CD14-positive monocyte (primary cell): Measurements from ENCODE around the gene SPINK6. TPM values are rescaled to one million over a fixed set of nuclear protein-coding genes. Genes with fewer than 3 reads are reported as not detected.
A peak's percentile ranks its signal among the peaks of the same experiment; 100 is the strongest.

Experiments
- DNase-seq, 3 donors: peaks; one replicate each; pipeline ENCODE4 v3.0.0-alpha.2; 2011 to 2022
- H2AFZ ChIP-seq: 2 replicates; pipeline ENCODE4 v1.6.0; 2012; ENCODE audit warnings: mild to moderate bottlenecking, low read depth, low read length, inconsistent platforms; ENCODE audit not compliant: insufficient read depth, poor library complexity, severe bottlenecking
- H3K27ac ChIP-seq, 2 donors: 1 replicate in 1 of 2; 2 replicates in 1 of 2; pipeline ENCODE4 v1.5.1; 2012 to 2013; ENCODE audit warnings: low read length in 2 of 2, control low read depth in 1 of 2, inconsistent platforms in 1 of 2, low read depth in 1 of 2, mild to moderate bottlenecking in 1 of 2
- H3K27me3 ChIP-seq, 2 donors: one replicate each; pipeline versions ENCODE4 v1.6.0 to v1.6.1; 2011 to 2013; ENCODE audit warnings: low read length in 2 of 2; ENCODE audit not compliant: control insufficient read depth in 2 of 2, insufficient read depth in 2 of 2
- H3K36me3 ChIP-seq, 2 donors: replicated peaks in 1 of 2; 1 replicate in 1 of 2; 2 replicates in 1 of 2; pipeline versions ENCODE4 v1.5.1 to v1.6.1; 2012 to 2013; ENCODE audit warnings: low read length in 2 of 2, control low read depth in 1 of 2, inconsistent platforms in 1 of 2, mild to moderate bottlenecking in 1 of 2; ENCODE audit not compliant: insufficient read depth in 2 of 2, control insufficient read depth in 1 of 2
- H3K4me1 ChIP-seq, 2 donors: 1 replicate in 1 of 2; 2 replicates in 1 of 2; pipeline versions ENCODE4 v1.5.1 to v1.6.1; 2012 to 2013; ENCODE audit warnings: low read length in 2 of 2, control low read depth in 1 of 2, inconsistent platforms in 1 of 2, mild to moderate bottlenecking in 1 of 2, moderate library complexity in 1 of 2; ENCODE audit not compliant: insufficient read depth in 2 of 2, control insufficient read depth in 1 of 2
- H3K4me2 ChIP-seq: replicated peaks from 2 replicates; pipeline ENCODE3; 2012; ENCODE audit warnings: low read length, moderate library complexity, mild to moderate bottlenecking; ENCODE audit not compliant: poor library complexity, severe bottlenecking; ENCODE audit errors: extremely low read depth
- H3K4me3 ChIP-seq, 3 experiments: fragments of 200-600 bp in 1 of 3; sonication (generic) in 1 of 3; replicated peaks in 1 of 3; 1 replicate in 2 of 3; 2 replicates in 1 of 3; pipeline ENCODE4 v1.5.1; 2011 to 2013; ENCODE audit warnings: low read length in 3 of 3, mild to moderate bottlenecking in 3 of 3, control low read depth in 2 of 3, low read depth in 2 of 3, inconsistent platforms in 1 of 3, moderate library complexity in 1 of 3
- H3K79me2 ChIP-seq: 2 replicates; pipeline ENCODE4 v1.6.0; 2012; ENCODE audit warnings: mild to moderate bottlenecking, control low read depth, inconsistent platforms, low read length, moderate library complexity; ENCODE audit not compliant: insufficient read depth
- H3K9ac ChIP-seq: 2 replicates; pipeline ENCODE4 v1.6.0; 2017; ENCODE audit warnings: low read length, mild to moderate bottlenecking; ENCODE audit not compliant: insufficient read depth, poor library complexity, severe bottlenecking
- H3K9me3 ChIP-seq, 2 donors: replicated peaks in 1 of 2; 1 replicate in 1 of 2; 2 replicates in 1 of 2; pipeline versions ENCODE4 v1.5.1 to v1.6.1; 2012 to 2013; ENCODE audit warnings: low read length in 2 of 2, control low read depth in 1 of 2; ENCODE audit not compliant: control insufficient read depth in 1 of 2, insufficient read depth in 1 of 2
- H4K20me1 ChIP-seq: 2 replicates; pipeline ENCODE4 v1.6.0; 2012; ENCODE audit warnings: mild to moderate bottlenecking, low read length, control low read depth, moderate library complexity; ENCODE audit not compliant: insufficient read depth
- H3K27ac Mint-ChIP-seq, 7 donors: one replicate each; pipeline ENCODE4 v1.8.0; 2020; ENCODE audit warnings: mild to moderate bottlenecking in 7 of 7, mixed read lengths in 7 of 7, moderate library complexity in 6 of 7, inconsistent platforms in 2 of 7
- H3K27me3 Mint-ChIP-seq, 3 donors: one replicate each; pipeline ENCODE4 v1.8.0; 2021 to 2022; ENCODE audit warnings: low read depth in 3 of 3, mild to moderate bottlenecking in 3 of 3, mixed read lengths in 3 of 3, moderate library complexity in 3 of 3, inconsistent platforms in 1 of 3
- H3K36me3 Mint-ChIP-seq, 2 donors: one replicate each; pipeline ENCODE4 v1.8.0; 2020; ENCODE audit warnings: mixed read lengths in 2 of 2, inconsistent platforms in 1 of 2, mild to moderate bottlenecking in 1 of 2
- H3K4me1 Mint-ChIP-seq: one replicate; pipeline ENCODE4 v1.8.0; 2020; ENCODE audit warnings: mild to moderate bottlenecking, mixed read lengths
- H3K4me3 Mint-ChIP-seq, 2 donors: one replicate each; pipeline ENCODE4 v1.8.0; 2020; ENCODE audit warnings: mild to moderate bottlenecking in 2 of 2, mixed read lengths in 2 of 2, moderate library complexity in 1 of 2
- H3K9me3 Mint-ChIP-seq, 7 donors: one replicate each; pipeline ENCODE4 v1.8.0; 2020 to 2022; ENCODE audit warnings: mixed read lengths in 7 of 7, mild to moderate bottlenecking in 6 of 7, moderate library complexity in 6 of 7, inconsistent platforms in 2 of 7
- WGBS: methylation state at CpG from one replicate; pipeline ENCODE4 v1.1.5; 2013; ENCODE audit warnings: missing lambda C conversion rate; ENCODE audit not compliant: insufficient coverage; 5-methylcytosine and 5-hydroxymethylcytosine counted together
- intact Hi-C, 2 donors: fragments of 100-400 bp; cut with micrococcal nuclease; formaldehyde crosslinking; loops; one replicate each; pipeline versions ENCODE4 v1.15.0 to v1.15.1; 2023
- polyA plus RNA-seq, 3 donors: library from polyadenylated mRNA; depleted of rRNA in 1 of 3; unstranded in 2 of 3; stranded (reverse) in 1 of 3; fragments of 300-500 nt in 2 of 3; fragments of >200 nt in 1 of 3; fragmentation: Illumina TruSeq in 2 of 3; gene quantifications; 1 replicate in 2 of 3; 2 replicates in 1 of 3; pipeline ENCODE4 v1.2.3, GENCODE V29; 2012 to 2021
- TF ChIP-seq, protein P1 (sequence below): fragments of 200-600 bp; IDR thresholded peaks from one replicate; pipeline ENCODE4 v1.8.0; 2022; ENCODE audit warnings: antibody characterized with exemption, mild to moderate bottlenecking

SPINK6 gene
- polyA plus RNA-seq, 3 donors, result not detected

DNA sequence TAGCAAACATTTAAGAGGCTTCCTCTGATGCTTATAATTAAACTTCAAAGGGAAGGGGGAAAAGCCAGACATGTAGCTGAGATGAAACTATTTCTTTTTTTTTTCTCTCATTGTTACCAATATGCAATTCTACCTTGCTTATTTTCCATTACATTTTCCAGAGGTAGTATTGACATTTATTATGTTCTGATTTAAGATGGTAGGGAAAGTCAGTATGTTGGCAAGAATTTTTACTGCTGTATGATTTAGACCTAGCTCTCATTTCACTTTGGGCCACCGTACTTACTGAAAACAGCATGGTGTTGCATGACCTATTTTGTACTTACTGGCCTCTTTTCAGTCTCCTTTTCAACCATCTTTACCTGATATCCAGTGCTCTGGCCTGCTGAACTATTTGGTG, 9.6 kb upstream of the SPINK6 start:
- no peak overlapping the region for H3K4me3 ChIP-seq
- Mint-ChIP-seq H3K9me3 (no peaks in the 10 kb centered on the region), H3K27me3 (no peaks in the 10 kb centered on the region), H3K4me3 (no peak overlapping the region), H3K36me3 (no peaks in the 10 kb centered on the region), H3K27ac (no peak overlapping the region), H3K4me1 (peaks cover 20% of the 10 kb centered on the region)
- no peaks in the 10 kb centered on the region for H3K27me3 ChIP-seq
- H4K20me1 ChIP-seq, result no peaks in the 10 kb centered on the region
- peaks cover 10% of the 10 kb centered on the region in 2 donors for H3K4me1 ChIP-seq
- WGBS, result no CpG with 5 or more reads among the region's 1 CpG
- no peaks in the 10 kb centered on the region for H3K79me2 ChIP-seq
- H3K9me3 ChIP-seq, result no peaks in the 10 kb centered on the region
- no peak overlapping the region for H3K9ac ChIP-seq
- no peaks in the 10 kb centered on the region for H3K36me3 ChIP-seq
- intact Hi-C loops, result no loop called here
- no peak overlapping the region for H3K4me2 ChIP-seq
- TF ChIP-seq, protein P1, sequence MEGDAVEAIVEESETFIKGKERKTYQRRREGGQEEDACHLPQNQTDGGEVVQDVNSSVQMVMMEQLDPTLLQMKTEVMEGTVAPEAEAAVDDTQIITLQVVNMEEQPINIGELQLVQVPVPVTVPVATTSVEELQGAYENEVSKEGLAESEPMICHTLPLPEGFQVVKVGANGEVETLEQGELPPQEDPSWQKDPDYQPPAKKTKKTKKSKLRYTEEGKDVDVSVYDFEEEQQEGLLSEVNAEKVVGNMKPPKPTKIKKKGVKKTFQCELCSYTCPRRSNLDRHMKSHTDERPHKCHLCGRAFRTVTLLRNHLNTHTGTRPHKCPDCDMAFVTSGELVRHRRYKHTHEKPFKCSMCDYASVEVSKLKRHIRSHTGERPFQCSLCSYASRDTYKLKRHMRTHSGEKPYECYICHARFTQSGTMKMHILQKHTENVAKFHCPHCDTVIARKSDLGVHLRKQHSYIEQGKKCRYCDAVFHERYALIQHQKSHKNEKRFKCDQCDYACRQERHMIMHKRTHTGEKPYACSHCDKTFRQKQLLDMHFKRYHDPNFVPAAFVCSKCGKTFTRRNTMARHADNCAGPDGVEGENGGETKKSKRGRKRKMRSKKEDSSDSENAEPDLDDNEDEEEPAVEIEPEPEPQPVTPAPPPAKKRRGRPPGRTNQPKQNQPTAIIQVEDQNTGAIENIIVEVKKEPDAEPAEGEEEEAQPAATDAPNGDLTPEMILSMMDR, result no peak
- H2AFZ ChIP-seq, result no peak overlapping the region
- no peak overlapping the region for H3K27ac ChIP-seq
- no peak for DNase-seq

DNA sequence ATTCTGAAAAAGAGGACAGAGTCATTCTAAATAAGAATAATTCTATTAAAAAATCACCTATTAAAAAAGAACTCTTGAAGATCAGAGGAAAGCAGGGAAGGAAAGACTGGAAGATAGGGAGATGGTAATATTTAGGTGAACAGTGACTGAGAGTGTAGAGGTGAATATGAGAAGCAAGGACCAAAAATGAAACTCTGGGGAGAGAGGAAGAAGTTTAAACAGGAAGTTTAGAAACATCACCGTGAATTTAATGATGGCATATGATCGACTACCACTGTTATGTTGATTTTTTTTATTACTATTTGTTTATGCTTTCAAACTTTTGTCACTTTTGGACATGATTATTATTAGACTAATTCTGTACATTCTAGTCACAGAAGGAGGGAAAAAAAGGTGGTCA, 1.7 kb upstream of the SPINK6 start:
- DNase-seq, result peak in 2 of 3 donors; percentile 37 to 52
- H3K9ac ChIP-seq, result no peak overlapping the region
- H3K27ac ChIP-seq, result peak overlapping the region in 1 of 2 donors; percentile 68
- H4K20me1 ChIP-seq, result no peaks in the 10 kb centered on the region
- H3K4me3 ChIP-seq, result peak overlapping the region in 1 of 3 experiments; percentile 57
- no peaks in the 10 kb centered on the region for H3K9me3 ChIP-seq
- H3K27me3 ChIP-seq, result no peaks in the 10 kb centered on the region
- H3K36me3 Mint-ChIP-seq, result no peaks in the 10 kb centered on the region
- H3K4me3 Mint-ChIP-seq, result peak overlapping the region; percentile 58 to 84
- peaks cover 20% of the 10 kb centered on the region for H3K4me1 Mint-ChIP-seq
- H3K36me3 ChIP-seq, result no peaks in the 10 kb centered on the region
- no CpG with 5 or more reads among the region's 2 CpGs for WGBS
- H3K79me2 ChIP-seq, result no peaks in the 10 kb centered on the region
- H3K4me2 ChIP-seq, result peak overlapping the region; percentile 63
- peak overlapping the region; percentile 77 to 93 (median 89) for H3K27ac Mint-ChIP-seq
- no peaks in the 10 kb centered on the region for H3K27me3 Mint-ChIP-seq
- TF ChIP-seq, protein P1, result no peak
- peak overlapping the region; percentile 58 for H2AFZ ChIP-seq
- peaks cover 18 to 24% of the 10 kb centered on the region in 2 donors for H3K4me1 ChIP-seq
- intact Hi-C loops, result no loop called here
- H3K9me3 Mint-ChIP-seq, result no peaks in the 10 kb centered on the region
